H1 (cell line): Measurements from ENCODE around the gene SHC3. TPM values are rescaled to one million over a fixed set of nuclear protein-coding genes. Genes with fewer than 3 reads are reported as not detected.

Experiments used
- CTCF ChIA-PET: fragments of 300-600 bp; sonication (Branson Sonifier 250); formaldehyde crosslinking; loops from one replicate; lab custom pipeline; 2021; ENCODE audit not compliant: partially characterized antibody; lab: Charles Lee
- POLR2A ChIA-PET: fragments of 300-600 bp; sonication (Branson Sonifier 250); formaldehyde crosslinking; loops from one replicate; lab custom pipeline; 2021; ENCODE audit warnings: inconsistent platforms; ENCODE audit not compliant: partially characterized antibody; lab: Charles Lee
- DNase-seq, 2 experiments: peaks; one replicate each; pipeline versions ENCODE4 v3.0.0 to v3.0.0-alpha.2; 2010 to 2022; ENCODE audit warnings: low spot score in 2 of 2, low read depth in 1 of 2, mixed read lengths in 1 of 2
- FAIRE-seq: peaks from 2 replicates; lab custom pipeline; 2011; peaks lifted over from hg19 to GRCh38; lab: Jason Lieb, UNC
- H2AFZ ChIP-seq: 2 replicates; pipeline ENCODE4 v1.8.1; 2012; ENCODE audit warnings: low read length, inconsistent platforms
- H2AK5ac ChIP-seq: 2 replicates; pipeline ENCODE4 v1.6.1; 2013; ENCODE audit warnings: low read depth, low read length
- H2BK120ac ChIP-seq: replicated peaks from 2 replicates; pipeline ENCODE3; 2013; ENCODE audit warnings: low read depth, low read length, inconsistent platforms
- H2BK12ac ChIP-seq: 2 replicates; pipeline ENCODE4 v1.6.1; 2013; ENCODE audit warnings: low read depth, low read length
- H2BK15ac ChIP-seq: 2 replicates; pipeline ENCODE4 v1.6.1; 2013; ENCODE audit warnings: low read length
- H2BK20ac ChIP-seq: 2 replicates; pipeline ENCODE4 v1.6.1; 2013; ENCODE audit warnings: low read length
- H2BK5ac ChIP-seq: 2 replicates; pipeline ENCODE4 v1.6.1; 2013; ENCODE audit warnings: low read depth, low read length
- H3K14ac ChIP-seq: 2 replicates; pipeline ENCODE4 v1.6.1; 2013; ENCODE audit warnings: inconsistent platforms; ENCODE audit not compliant: insufficient read length
- H3K18ac ChIP-seq: 2 replicates; pipeline ENCODE4 v1.6.1; 2013; ENCODE audit warnings: low read length; ENCODE audit errors: extremely low read depth
- H3K23ac ChIP-seq: 2 replicates; pipeline ENCODE4 v1.6.1; 2013; ENCODE audit warnings: inconsistent platforms; ENCODE audit not compliant: insufficient read length
- H3K23me2 ChIP-seq: 2 replicates; pipeline ENCODE4 v1.6.1; 2013; ENCODE audit warnings: low read depth, low read length
- H3K27ac ChIP-seq: 2 replicates; pipeline ENCODE4 v1.6.1; 2011; ENCODE audit warnings: low read depth, low read length, inconsistent platforms
- H3K27me3 ChIP-seq, 4 experiments: replicated peaks in 1 of 4; 1 replicate in 1 of 4; 2 replicates in 3 of 4; pipeline versions ENCODE4 v1.6.1 to v1.8.1; 2011 to 2013; ENCODE audit warnings: low read length in 3 of 4, mild to moderate bottlenecking in 3 of 4, inconsistent platforms in 2 of 4, mixed read lengths in 2 of 4, moderate library complexity in 1 of 4; ENCODE audit not compliant: control insufficient read depth in 3 of 4, insufficient read depth in 3 of 4; ENCODE audit errors: extremely low read depth in 1 of 4
- H3K36me3 ChIP-seq, 4 experiments: 2 replicates each; pipeline versions ENCODE4 v1.6.1 to v1.8.1; 2011 to 2013; ENCODE audit warnings: mild to moderate bottlenecking in 4 of 4, low read length in 3 of 4, moderate library complexity in 2 of 4, control low read depth in 1 of 4, inconsistent platforms in 1 of 4; ENCODE audit not compliant: insufficient read depth in 4 of 4, control insufficient read depth in 2 of 4
- H3K4ac ChIP-seq: replicated peaks from 2 replicates; pipeline ENCODE3; 2013; ENCODE audit warnings: low read length, low read depth, mixed read lengths, inconsistent platforms; ENCODE audit not compliant: insufficient read length
- H3K4me1 ChIP-seq, 4 experiments: replicated peaks in 1 of 4; 1 replicate in 1 of 4; 2 replicates in 3 of 4; pipeline versions ENCODE4 v1.6.1 to v1.8.1; 2011 to 2013; ENCODE audit warnings: low read length in 3 of 4, inconsistent platforms in 2 of 4, mixed read lengths in 1 of 4; ENCODE audit not compliant: insufficient read depth in 4 of 4, control insufficient read depth in 3 of 4
- H3K4me2 ChIP-seq, 2 experiments: 2 replicates each; pipeline versions ENCODE4 v1.6.1 to v1.8.1; 2011 to 2013; ENCODE audit warnings: low read depth in 2 of 2, low read length in 2 of 2, control low read depth in 1 of 2, inconsistent platforms in 1 of 2, mild to moderate bottlenecking in 1 of 2; ENCODE audit not compliant: insufficient read depth in 1 of 2
- H3K4me3 ChIP-seq, 4 experiments: fragments of 200-600, 300-600 bp in 1 of 4; sonication (generic), shearing (Covaris generic), sonication (Bioruptor Twin) in 1 of 4; 2 replicates each; pipeline versions ENCODE4 v1.5.1 to v1.8.1; 2011 to 2016; ENCODE audit warnings: low read length in 4 of 4, low read depth in 3 of 4, control low read depth in 2 of 4, inconsistent platforms in 2 of 4, mild to moderate bottlenecking in 2 of 4, mixed read lengths in 1 of 4, moderate library complexity in 1 of 4; ENCODE audit not compliant: insufficient read depth in 2 of 4; ENCODE audit errors: extremely low read depth in 1 of 4
- H3K56ac ChIP-seq: replicated peaks from 2 replicates; pipeline ENCODE3; 2013; ENCODE audit warnings: low read depth, mild to moderate bottlenecking, mixed read lengths, low read length, inconsistent platforms; ENCODE audit not compliant: insufficient read length
- H3K79me1 ChIP-seq: 2 replicates; pipeline ENCODE4 v1.6.1; 2013; ENCODE audit warnings: low read depth, low read length, control low read depth
- H3K79me2 ChIP-seq, 2 experiments: 2 replicates each; pipeline versions ENCODE4 v1.6.1 to v1.8.1; 2012 to 2013; ENCODE audit warnings: low read length in 2 of 2, mild to moderate bottlenecking in 2 of 2, inconsistent platforms in 1 of 2; ENCODE audit not compliant: insufficient read depth in 2 of 2, control insufficient read depth in 1 of 2
- H3K9ac ChIP-seq, 4 experiments: replicated peaks in 1 of 4; 1 replicate in 1 of 4; 2 replicates in 3 of 4; pipeline versions ENCODE4 v1.6.1 to v1.8.1; 2011 to 2013; ENCODE audit warnings: low read depth in 3 of 4, low read length in 3 of 4, control low read depth in 2 of 4, mild to moderate bottlenecking in 2 of 4, moderate library complexity in 2 of 4, inconsistent platforms in 1 of 4; ENCODE audit errors: extremely low read depth in 1 of 4
- H3K9me3 ChIP-seq, 2 experiments: 2 replicates each; pipeline versions ENCODE4 v1.6.1 to v1.8.1; 2012 to 2013; ENCODE audit warnings: mild to moderate bottlenecking in 2 of 2, moderate library complexity in 2 of 2, control low read depth in 1 of 2, inconsistent platforms in 1 of 2, low read depth in 1 of 2, low read length in 1 of 2, mixed read lengths in 1 of 2; ENCODE audit not compliant: insufficient read depth in 2 of 2
- H4K20me1 ChIP-seq, 2 experiments: replicated peaks in 1 of 2; 2 replicates each; pipeline versions ENCODE3 to v1.8.1; 2011 to 2013; ENCODE audit warnings: inconsistent platforms in 2 of 2, low read length in 2 of 2, mild to moderate bottlenecking in 1 of 2; ENCODE audit not compliant: insufficient read depth in 2 of 2, control insufficient read depth in 1 of 2
- H4K5ac ChIP-seq: 2 replicates; pipeline ENCODE4 v1.6.1; 2013; ENCODE audit warnings: low read length, low read depth, mixed read lengths, inconsistent platforms; ENCODE audit not compliant: insufficient read length
- H4K8ac ChIP-seq: 2 replicates; pipeline ENCODE4 v1.8.0; 2013; ENCODE audit warnings: mild to moderate bottlenecking, moderate library complexity, low read length, inconsistent platforms; ENCODE audit not compliant: insufficient read depth; ENCODE audit errors: extremely low read depth
- H4K91ac ChIP-seq: replicated peaks from 2 replicates; pipeline ENCODE3; 2013; ENCODE audit warnings: low read length, mixed read lengths, inconsistent platforms; ENCODE audit not compliant: insufficient read length
- ASH2L ChIP-seq: fragments of 200-600, 300-600 bp; sonication (generic); IDR thresholded peaks from one replicate; pipeline ENCODE4 v1.7.1; 2017; ENCODE audit warnings: low read length
- BACH1 ChIP-seq: IDR thresholded peaks from 2 replicates; pipeline ENCODE4 v1.6.1; 2012; ENCODE audit warnings: low read length, improper control_type of control experiment
- BCL11A ChIP-seq, 2 experiments: IDR thresholded peaks; one replicate each; pipeline ENCODE4 v1.6.1; 2011; ENCODE audit warnings: low read depth in 2 of 2, low read length in 2 of 2, mild to moderate bottlenecking in 2 of 2
- CBX8 ChIP-seq: fragments of 300-800, 300-1000 bp; sonication (generic); IDR thresholded peaks from 2 replicates; pipeline ENCODE4 v1.7.1; 2016; ENCODE audit warnings: low read depth, low read length, borderline replicate concordance
- CTBP2 ChIP-seq: IDR thresholded peaks from 2 replicates; pipeline ENCODE4 v1.7.0; 2011; ENCODE audit warnings: borderline replicate concordance, mild to moderate bottlenecking, moderate library complexity, mixed read lengths, low read length; ENCODE audit not compliant: insufficient read depth, insufficient read length
- EP300 ChIP-seq, 2 experiments: IDR thresholded peaks; 1 replicate in 1 of 2; 2 replicates in 1 of 2; pipeline ENCODE4 v1.6.1; 2011 to 2012; ENCODE audit warnings: low read depth in 2 of 2, low read length in 2 of 2, mild to moderate bottlenecking in 2 of 2, borderline replicate concordance in 1 of 2, inconsistent platforms in 1 of 2, moderate library complexity in 1 of 2
- EZH2 ChIP-seq: fragments of 200-600 bp; sonication (generic); IDR thresholded peaks from 2 replicates; pipeline ENCODE4 v1.7.1; 2012; ENCODE audit warnings: low read depth, mild to moderate bottlenecking, moderate library complexity, low read length, inconsistent platforms; ENCODE audit not compliant: severe bottlenecking
- JUND ChIP-seq: IDR thresholded peaks from 2 replicates; pipeline ENCODE4 v1.6.1; 2011; ENCODE audit warnings: mild to moderate bottlenecking, improper control_type of control experiment, low read length
- NRF1 ChIP-seq: IDR thresholded peaks from 2 replicates; pipeline ENCODE4 v1.6.1; 2011; ENCODE audit warnings: mild to moderate bottlenecking, low read depth, low read length, improper control_type of control experiment
- RBBP5 ChIP-seq: IDR thresholded peaks from 2 replicates; pipeline ENCODE4 v1.7.1; 2012; ENCODE audit warnings: low read depth, mild to moderate bottlenecking, inconsistent platforms, low read length, moderate library complexity, borderline replicate concordance
- RFX5 ChIP-seq: IDR thresholded peaks from 2 replicates; pipeline ENCODE4 v1.6.1; 2011; ENCODE audit warnings: low read depth, low read length, improper control_type of control experiment, borderline replicate concordance
- SAP30 ChIP-seq: fragments of 300-600 bp; sonication (generic); IDR thresholded peaks from 2 replicates; pipeline ENCODE4 v1.7.1; 2012; ENCODE audit warnings: low read length, moderate library complexity, mild to moderate bottlenecking, inconsistent platforms; ENCODE audit not compliant: insufficient read depth, insufficient replicate concordance
- SIX5 ChIP-seq: IDR thresholded peaks from 2 replicates; pipeline ENCODE4 v1.6.1; 2011; ENCODE audit warnings: mild to moderate bottlenecking, low read depth, low read length
- TAF1 ChIP-seq: IDR thresholded peaks from 2 replicates; pipeline ENCODE4 v1.6.1; 2011; ENCODE audit warnings: mild to moderate bottlenecking, low read depth, low read length
- WGBS, 2 experiments: shearing (Covaris generic) in 1 of 2; methylation state at CpG; one replicate each; pipeline versions ENCODE4 v1.1.6 to v1.1.7; 2013 to 2015; ENCODE audit warnings: low lambda C conversion rate in 2 of 2, mixed read lengths in 2 of 2, inconsistent platforms in 1 of 2, low coverage in 1 of 2, missing lambda C conversion rate in 1 of 2; ENCODE audit not compliant: insufficient replicate concordance in 2 of 2, insufficient coverage in 1 of 2, insufficient read length in 1 of 2; ENCODE audit errors: extremely low coverage in 1 of 2, missing lambda C conversion rate in 1 of 2; 5-methylcytosine and 5-hydroxymethylcytosine counted together
- polyA plus RNA-seq, 7 experiments: library from polyadenylated mRNA; depleted of rRNA in 3 of 7; stranded (reverse) in 5 of 7; unstranded in 2 of 7; fragments of >200 nt in 5 of 7; fragments of 200-250 nt in 2 of 7; gene quantifications; 1 replicate in 5 of 7; 2 replicates in 1 of 7; 4 replicates in 1 of 7; pipeline versions ENCODE4 v1.2.1 to v1.2.3, GENCODE V29; 2011 to 2013; ENCODE audit warnings: missing spikeins in 2 of 7, mixed read lengths in 2 of 7
- total RNA-seq: library from RNA; stranded (reverse); fragmentation: NEBNext Ultra II Directional; extraction: Animal tissue kit (Norgen Biotek cat#: 25700); gene quantifications from 2 replicates; pipeline ENCODE4 v1.2.1, GENCODE V29; 2021
- TF ChIP-seq, protein P1 (sequence below): IDR thresholded peaks from 2 replicates; pipeline ENCODE4 v1.6.1; 2012; ENCODE audit warnings: inconsistent platforms

SHC3 gene
- total and polyA plus RNA-seq, 2 of the 8 experiments (the other 6 are each of a cell fraction or from before 2014, with no cell fraction given), result 1.4 to 7.1 TPM

DNA sequence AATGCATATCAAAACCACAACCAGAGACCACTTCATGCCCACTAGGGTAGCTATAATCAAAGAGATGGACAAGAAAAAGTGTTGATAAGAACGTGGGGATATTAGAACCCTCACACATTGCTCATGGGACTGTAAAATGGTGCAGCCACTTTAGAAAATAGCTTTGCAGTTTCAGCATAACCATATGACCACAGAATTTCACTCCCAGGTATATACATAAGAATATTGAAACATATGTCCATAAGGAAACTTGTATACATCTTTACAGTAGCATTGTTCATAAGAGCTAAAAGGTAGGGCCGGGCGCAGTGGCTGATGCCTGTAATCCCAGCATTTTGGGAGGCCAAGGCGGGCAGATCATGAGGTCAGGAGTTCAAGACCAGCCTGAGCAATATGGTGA lies 131.0 kb downstream of the SHC3 start:
- H2BK5ac ChIP-seq, result no peak overlapping the region
- no peak overlapping the region for H3K14ac ChIP-seq
- ChIA-PET POLR2A (no interaction called here), CTCF (interaction anchor here (1.2 kb wide), 1 partner anchor 42 kb away, joined by 3 read pairs; no protein-coding TSS in a partner anchor)
- H2BK15ac ChIP-seq, result no peak overlapping the region
- no peaks in the 10 kb centered on the region for H3K79me1 ChIP-seq
- no peaks in the 10 kb centered on the region for H3K9me3 ChIP-seq
- FAIRE-seq, result no peak
- H2BK12ac ChIP-seq, result no peak overlapping the region
- no peak overlapping the region for H3K4me2 ChIP-seq
- H3K23ac ChIP-seq, result no peak overlapping the region
- H3K4ac ChIP-seq, result no peak overlapping the region
- no peaks in the 10 kb centered on the region for H3K27me3 ChIP-seq
- no peaks in the 10 kb centered on the region for H3K79me2 ChIP-seq
- no peak overlapping the region for H3K27ac ChIP-seq
- no peak overlapping the region for H4K5ac ChIP-seq
- H2BK120ac ChIP-seq, result no peak overlapping the region
- H4K8ac ChIP-seq, result no peak overlapping the region
- H4K91ac ChIP-seq, result no peak overlapping the region
- no peak overlapping the region for H2AK5ac ChIP-seq
- H3K4me3 ChIP-seq, result no peak overlapping the region
- no peaks in the 10 kb centered on the region for H3K36me3 ChIP-seq
- H3K9ac ChIP-seq, result no peak overlapping the region
- no peak overlapping the region for H3K56ac ChIP-seq
- 81% methylated on average over 4 of the region's 4 CpGs; no CpG with 5 or more reads in 1 of the 2 experiments for WGBS, 2 experiments
- H3K18ac ChIP-seq, result no peak overlapping the region
- H4K20me1 ChIP-seq, result no peaks in the 10 kb centered on the region
- H3K23me2 ChIP-seq, result no peaks in the 10 kb centered on the region
- H2BK20ac ChIP-seq, result no peak overlapping the region
- H2AFZ ChIP-seq, result no peak overlapping the region
- no peaks in the 10 kb centered on the region for H3K4me1 ChIP-seq
- DNase-seq, result no peak
- TF ChIP-seq CBX8 (no peak), BACH1 (no peak), TAF1 (no peak), SIX5 (no peak), NRF1 (no peak), JUND (no peak), RFX5 (no peak), CTBP2 (no peak), EZH2 (no peak), ASH2L (no peak), RBBP5 (no peak), EP300 (IDR thresholded peaks at IDR 0.05; ENCODE audit: borderline replicate concordance in 1 of 2, low read depth in 2 of 2, low read length in 2 of 2) (no peak), SAP30 (no peak), BCL11A (IDR thresholded peaks at IDR 0.05; ENCODE audit: low read depth in 2 of 2, low read length in 2 of 2) (no peak)
- TF ChIP-seq, protein P1, sequence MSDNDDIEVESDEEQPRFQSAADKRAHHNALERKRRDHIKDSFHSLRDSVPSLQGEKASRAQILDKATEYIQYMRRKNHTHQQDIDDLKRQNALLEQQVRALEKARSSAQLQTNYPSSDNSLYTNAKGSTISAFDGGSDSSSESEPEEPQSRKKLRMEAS, result no peak
